GM21526 (cell line): Measurements from ENCODE around the gene SEMA6C.
"Not testable (repeated sequence)": the region's sequence is repeated elsewhere in the genome, so short reads cannot be mapped to it uniquely, and the experiment has no call there.

Experiments
- ATAC-seq: cut with Tn5 transposase; IDR thresholded peaks from one replicate; pipeline ENCODE4 v1.9.1; 2021; ENCODE audit warnings: moderate library complexity; ENCODE audit not compliant: unreplicated experiment, low FRiP score

Gene SEMA6C

GRCh38 chr1:151131701-151132334, 14.6 kb downstream of the SEMA6C start:
- ATAC-seq, result no peak

DNA sequence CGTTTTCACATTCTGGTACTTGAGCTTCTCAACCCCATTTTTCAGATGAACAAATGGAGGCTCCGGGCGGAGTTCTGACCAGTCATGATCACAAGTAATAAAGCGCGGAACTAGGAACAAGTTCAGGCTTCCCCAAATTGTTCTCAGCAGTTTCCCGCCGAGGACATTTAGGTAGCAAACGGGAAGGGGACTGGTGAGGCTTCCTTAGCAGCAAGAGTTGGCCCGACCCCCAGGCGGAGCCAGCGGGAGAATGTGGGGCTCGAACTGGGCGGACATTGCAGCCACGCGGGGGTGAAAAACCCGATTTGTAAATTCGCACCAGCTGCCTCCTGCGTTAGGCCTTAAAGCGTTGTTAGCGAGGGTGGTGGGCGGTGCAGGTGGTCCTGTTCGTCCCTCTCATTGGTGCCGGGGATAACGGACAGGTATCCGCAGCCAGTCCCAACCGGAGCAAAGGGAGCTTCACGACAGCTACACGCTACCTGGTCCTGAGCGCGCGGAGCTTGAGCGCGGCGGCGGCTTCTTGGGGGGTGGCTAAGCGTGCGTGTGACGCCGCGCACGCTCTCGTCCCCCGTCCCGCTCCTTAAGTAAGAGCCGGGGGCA, 15.3 kb downstream of the SEMA6C start:
- no peak for ATAC-seq

DNA sequence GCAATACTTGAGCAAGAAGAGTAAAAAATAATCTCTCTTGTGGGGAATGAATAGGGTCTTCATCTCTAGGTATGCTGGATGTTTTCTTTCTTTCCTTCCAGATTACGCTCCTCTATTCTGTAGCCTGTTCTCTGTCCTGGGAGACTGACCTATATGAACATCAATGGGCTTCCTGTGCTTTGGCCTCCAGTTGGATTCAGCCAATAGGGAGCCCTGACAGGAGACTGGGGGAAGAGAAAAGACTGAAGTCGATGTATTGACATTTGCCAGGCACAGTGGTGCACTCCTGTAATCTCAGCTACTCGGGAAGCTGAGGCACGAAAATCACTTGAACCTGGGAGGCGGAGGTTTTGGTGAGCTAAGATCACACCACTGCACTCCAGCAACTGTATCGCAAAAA, 17.6 kb downstream of the SEMA6C start:
- ATAC-seq, result no peak

GRCh38 chr1:151124763-151125403, 21.5 kb downstream of the SEMA6C start:
- ATAC-seq, result no peak

DNA sequence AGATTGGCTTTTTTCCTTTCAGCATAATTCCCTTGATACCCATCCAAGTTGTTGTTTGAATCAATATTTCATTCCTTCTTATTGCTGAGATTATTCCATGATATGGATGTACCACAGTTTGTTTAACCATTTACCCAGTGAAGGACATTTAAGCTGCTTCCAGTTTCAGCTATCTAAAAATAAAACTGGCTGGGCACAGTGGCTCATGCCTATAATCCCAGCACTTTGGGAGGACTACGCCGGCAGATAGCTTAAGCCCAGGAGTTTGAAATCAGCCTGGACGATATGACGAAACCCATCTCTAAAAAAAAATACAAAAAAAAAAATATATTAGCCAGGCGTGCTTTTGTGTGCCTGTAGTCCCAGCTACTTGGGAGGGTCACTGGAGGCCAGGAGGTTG, 32.6 kb downstream of the SEMA6C start:
- ATAC-seq, result no peak

DNA sequence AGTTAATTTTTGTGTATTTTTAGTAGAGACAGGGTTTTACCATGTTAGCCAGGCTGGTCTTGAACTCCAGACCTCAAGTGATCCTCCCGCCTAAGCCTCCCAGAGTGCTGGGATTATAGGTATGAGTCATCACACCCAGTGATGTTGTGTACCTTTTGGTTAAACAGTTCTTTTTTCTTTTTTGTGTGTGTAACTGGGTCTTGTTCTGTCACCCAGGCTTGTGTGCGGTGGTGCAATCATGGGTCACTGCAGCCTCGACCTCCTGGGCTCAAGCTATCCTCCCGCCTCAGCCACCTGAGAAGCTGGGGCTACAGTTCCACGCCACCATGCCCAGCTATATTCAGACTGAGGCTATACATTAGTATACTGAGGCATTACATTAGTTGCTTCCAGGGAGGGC, 38.1 kb downstream of the SEMA6C start:
- no peak for ATAC-seq

DNA sequence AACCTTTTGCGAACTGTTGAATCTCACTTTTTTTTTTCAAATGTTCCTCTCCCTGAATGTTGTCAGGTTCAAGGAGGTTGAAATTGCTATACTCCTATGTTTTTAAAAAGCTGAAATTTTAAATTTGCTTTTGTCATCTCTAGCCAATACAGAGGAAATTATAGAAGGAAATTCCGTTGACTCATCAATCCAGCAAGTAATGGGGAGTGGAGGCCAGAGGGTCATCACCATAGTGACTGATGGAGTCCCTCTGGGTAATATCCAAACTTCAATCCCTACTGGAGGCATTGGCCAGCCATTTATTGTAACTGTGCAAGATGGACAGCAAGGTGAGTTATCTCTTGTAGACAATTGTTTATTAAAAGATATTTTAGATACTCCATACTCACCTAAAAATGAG, 39.5 kb downstream of the SEMA6C start:
- ATAC-seq, result no peak

- no peak for ATAC-seq
Measured at GRCh38 chr1:151104630-151105029, 41.8 kb downstream of the SEMA6C start.

DNA sequence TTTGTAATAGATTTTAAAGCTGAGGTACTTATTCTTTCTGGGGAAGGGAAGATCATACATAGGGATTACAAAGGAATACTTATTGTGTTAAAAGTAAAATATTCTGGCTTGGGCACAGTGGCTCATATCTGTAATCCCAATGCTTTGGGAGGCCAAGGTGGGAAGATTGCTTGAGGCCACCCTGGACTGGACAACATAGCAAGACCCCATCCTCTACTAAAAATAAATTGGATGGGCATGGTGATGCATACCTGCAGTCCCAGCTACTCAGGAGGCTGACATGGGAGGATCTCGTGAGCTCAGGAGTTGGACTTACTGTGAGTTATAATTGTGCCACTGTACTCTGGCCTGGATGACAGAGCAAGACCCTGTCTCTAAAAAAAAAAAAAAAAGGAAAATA, 48.3 kb downstream of the SEMA6C start:
- no peak for ATAC-seq

GRCh38 chr1:151097426-151097825, 49.0 kb downstream of the SEMA6C start:
- not testable (repeated sequence) for ATAC-seq

DNA sequence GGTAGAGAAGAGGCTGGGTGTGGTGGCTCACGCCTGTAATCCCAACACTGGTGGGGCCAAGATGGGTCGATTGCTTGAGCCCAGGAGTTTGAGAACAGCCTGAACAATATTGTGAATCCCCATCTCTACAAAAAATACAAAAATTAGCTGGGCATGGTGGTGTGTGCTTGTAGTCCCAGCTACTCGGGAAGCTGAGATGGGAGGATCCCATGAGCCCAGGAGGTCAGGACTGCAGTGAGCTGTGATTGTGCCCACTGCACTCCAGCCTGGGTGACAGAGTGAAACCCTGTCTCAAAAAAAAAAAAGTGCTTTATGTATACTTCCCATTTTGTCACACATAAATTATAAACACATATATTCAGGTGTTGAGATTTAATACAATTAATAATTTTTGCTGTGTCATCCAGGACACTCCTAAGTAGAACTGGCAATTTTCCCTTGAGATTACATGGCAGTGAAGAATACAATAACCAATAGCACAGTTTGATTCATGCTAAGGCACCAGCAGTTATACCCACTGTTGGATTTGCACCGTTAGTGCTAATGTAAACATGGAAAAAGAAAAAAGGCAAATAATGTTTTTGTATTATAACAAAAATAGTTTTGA, 60.4 kb downstream of the SEMA6C start:
- no peak for ATAC-seq
